Left lung (tissue), 10 donors: ENCODE data around the gene EPM2AIP1. TPM values are rescaled to one million over a fixed set of nuclear protein-coding genes. Genes with fewer than 3 reads are reported as not detected.
A peak's percentile ranks its signal among the peaks of the same experiment; 100 is the strongest.

Experiments used
- ATAC-seq: fragments of 200-7000 bp; cut with Tn5 transposase; one replicate; pipeline ENCODE4 v1.9.1; 2020; ENCODE audit warnings: moderate library complexity
- DNase-seq, 4 donors: peaks; one replicate each; pipeline ENCODE4 v3.0.0-alpha.2; 2013 to 2020
- H3K27ac ChIP-seq, 2 donors: fragments of 200-600 bp; sonication (generic) in 1 of 2; one replicate each; pipeline versions ENCODE4 v1.5.0 to v1.8.0; 2020 to 2021
- H3K27me3 ChIP-seq, 2 donors: fragments of 200-600 bp; sonication (generic) in 1 of 2; one replicate each; pipeline versions ENCODE4 v1.5.0 to v1.8.0; 2020 to 2021
- H3K36me3 ChIP-seq, 2 donors: fragments of 200-600 bp; sonication (generic) in 1 of 2; one replicate each; pipeline versions ENCODE4 v1.5.0 to v1.8.0; 2020 to 2021
- H3K4me1 ChIP-seq, 2 donors: fragments of 200-600 bp; one replicate each; pipeline ENCODE4 v1.8.0; 2021
- H3K4me3 ChIP-seq, 2 donors: fragments of 200-600 bp; sonication (generic) in 1 of 2; one replicate each; pipeline versions ENCODE4 v1.5.0 to v1.8.0; 2020 to 2021; ENCODE audit warnings: mild to moderate bottlenecking in 1 of 2
- H3K9me3 ChIP-seq, 2 donors: fragments of 200-600 bp; sonication (generic) in 1 of 2; one replicate each; pipeline versions ENCODE4 v1.5.0 to v1.8.0; 2020 to 2021
- CTCF ChIP-seq, 2 donors: fragments of 200-600 bp; sonication (generic) in 1 of 2; IDR thresholded peaks; one replicate each; pipeline versions ENCODE4 v1.5.0 to v1.8.0; 2021; ENCODE audit warnings: antibody characterized with exemption in 2 of 2
- intact Hi-C, 2 donors: fragments of 100-400 bp; cut with DNase I; formaldehyde crosslinking; loops; one replicate each; pipeline versions ENCODE4 v1.11.2 to v1.14.2; 2022
- polyA plus RNA-seq, 6 donors: library from polyadenylated mRNA; unstranded; fragments of 120-200 nt; gene quantifications; one replicate each; pipeline ENCODE4 v1.2.1, GENCODE V29; 2013; ENCODE audit not compliant: insufficient read length in 6 of 6
- total RNA-seq, 2 donors: library from RNA; stranded (reverse); fragmentation: NEBNext Ultra II Directional; extraction: Animal tissue kit (Norgen Biotek cat#: 25700); gene quantifications; one replicate each; pipeline ENCODE4 v1.2.1, GENCODE V29; 2021
- donor health status: DM: no; HTN: yes; CAD: no.
- donor health status: DM: no; HTN: no; CAD: no.

The EPM2AIP1 gene
- total and polyA plus RNA-seq, 8 donors: 16.5 to 62.1 (median 57.6) TPM

GRCh38 chr3:36941162-36941561 is 51.8 kb downstream of the EPM2AIP1 start:
- no peaks in the 10 kb centered on the region for H3K9me3 ChIP-seq
- no peaks in the 10 kb centered on the region for H3K27me3 ChIP-seq
- no peak for TF ChIP-seq CTCF (IDR thresholded peaks at IDR 0.05)
- H3K4me3 ChIP-seq: no peak overlapping the region
- no peak for DNase-seq
- no peak for ATAC-seq
- no peaks in the 10 kb centered on the region for H3K36me3 ChIP-seq
- intact Hi-C loops: no loop called here
- H3K27ac ChIP-seq: peak overlapping the region in 1 of 2 donors; percentile 33
- peaks cover 17 to 24% of the 10 kb centered on the region in 2 donors for H3K4me1 ChIP-seq

- Histone ChIP-seq H3K4me1 (peaks cover 5 to 12% of the 10 kb centered on the region in 2 donors), H3K9me3 (no peaks in the 10 kb centered on the region), H3K4me3 (no peak overlapping the region), H3K27ac (no peak overlapping the region), H3K36me3 (no peaks in the 10 kb centered on the region), H3K27me3 (no peaks in the 10 kb centered on the region)
- ATAC-seq: no peak
- intact Hi-C loops: no loop called here
- no peak for DNase-seq
- TF ChIP-seq CTCF (IDR thresholded peaks at IDR 0.05): no peak
Measured at GRCh38 chr3:36937492-36937891, 55.4 kb downstream of the EPM2AIP1 start.

Other genes with a start within 250 kb of the EPM2AIP1 start
- under 1 TPM; 0.15 to 0.47 TPM for gene DCLK3, start 228.6 kb downstream of the EPM2AIP1 start, total RNA-seq
- gene DCLK3, start 228.6 kb downstream of the EPM2AIP1 start, polyA plus RNA-seq: 1 to 10 TPM; 1.1 to 1.9 (median 1.5) TPM
- gene TRANK1, start 48.1 kb downstream of the EPM2AIP1 start, total RNA-seq: 10 to 100 TPM; 24.2 to 26.6 TPM
- 10 to 100 TPM; 23.5 to 26.4 (median 26.1) TPM for gene TRANK1, start 48.1 kb downstream of the EPM2AIP1 start, polyA plus RNA-seq
- 10 to 100 TPM; 26.1 to 38.1 TPM for gene MLH1, start 387 bp upstream of the EPM2AIP1 start, total RNA-seq
- gene MLH1, start 387 bp upstream of the EPM2AIP1 start, polyA plus RNA-seq: 10 to 100 TPM; 52.4 to 68.5 (median 62.6) TPM
- 10 to 100 TPM; 52.6 to 60.3 TPM for gene LRRFIP2, start 181.5 kb upstream of the EPM2AIP1 start, total RNA-seq
- gene LRRFIP2, start 181.5 kb upstream of the EPM2AIP1 start, polyA plus RNA-seq: 10 to 100 TPM; 64.4 to 76.3 (median 68.2) TPM